ENCODE measurements around the gene CMSS1. TPM values are rescaled to one million over a fixed set of nuclear protein-coding genes. Genes with fewer than 3 reads are reported as not detected.

CMSS1 gene
- polyA plus RNA-seq, 1 donor from 2014 or later = 22.7 TPM

GRCh38 chr3:100106531-100107141 is 289.0 kb downstream of the CMSS1 start:
- H3K36me3 Mint-ChIP-seq = peaks cover 6% of the 10 kb centered on the region
- H3K4me3 Mint-ChIP-seq = no peak overlapping the region
- H3K9me3 Mint-ChIP-seq = no peaks in the 10 kb centered on the region
- peaks cover 22 to 36% (median 35%) of the 10 kb centered on the region in 3 donors for H3K4me1 Mint-ChIP-seq
- H3K27ac Mint-ChIP-seq = no peak overlapping the region
- no peaks in the 10 kb centered on the region for H3K27me3 Mint-ChIP-seq

DNA sequence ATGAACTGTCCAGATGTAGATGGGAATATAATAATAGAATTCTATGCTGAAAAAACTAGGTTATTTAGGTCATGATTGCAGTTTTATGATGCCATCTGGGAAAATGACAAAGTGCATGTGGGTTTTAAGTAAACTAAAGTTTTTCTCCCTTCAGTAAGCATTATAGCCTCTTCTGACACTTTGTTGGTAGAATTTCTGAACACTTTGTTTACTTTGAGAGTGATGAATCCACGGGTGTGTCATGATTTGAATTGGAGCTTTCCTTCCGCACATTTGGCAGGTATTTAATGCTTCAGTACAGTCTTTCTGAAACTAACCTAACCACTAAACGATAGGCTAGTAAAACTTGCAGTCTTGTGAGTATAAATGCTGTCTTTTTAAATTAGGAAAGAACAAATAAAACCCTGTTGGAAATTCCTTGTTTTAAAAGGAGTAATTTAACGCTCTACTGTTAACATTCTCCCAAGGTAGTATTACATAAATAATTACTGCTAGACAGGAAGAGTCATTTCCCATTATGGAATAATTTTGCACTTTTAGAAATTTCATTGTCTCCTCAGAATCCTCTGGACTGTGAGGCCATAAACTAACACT is 289.7 kb downstream of the CMSS1 start:
- Mint-ChIP-seq H3K27me3 (no peaks in the 10 kb centered on the region), H3K4me1 (peaks cover 22 to 36% (median 35%) of the 10 kb centered on the region in 3 donors), H3K4me3 (no peak overlapping the region), H3K9me3 (no peaks in the 10 kb centered on the region), H3K27ac (peak overlapping the region in 1 of 3 donors; percentile 24), H3K36me3 (peaks cover 6% of the 10 kb centered on the region)

- Mint-ChIP-seq H3K4me3 (no peak overlapping the region), H3K4me1 (peaks cover 21 to 27% (median 24%) of the 10 kb centered on the region in 3 donors), H3K9me3 (no peaks in the 10 kb centered on the region), H3K36me3 (peaks cover 10% of the 10 kb centered on the region), H3K27ac (no peak overlapping the region), H3K27me3 (no peaks in the 10 kb centered on the region)
These were observed 290.9 kb downstream of the CMSS1 start for GRCh38 chr3:100108464-100109079.

DNA sequence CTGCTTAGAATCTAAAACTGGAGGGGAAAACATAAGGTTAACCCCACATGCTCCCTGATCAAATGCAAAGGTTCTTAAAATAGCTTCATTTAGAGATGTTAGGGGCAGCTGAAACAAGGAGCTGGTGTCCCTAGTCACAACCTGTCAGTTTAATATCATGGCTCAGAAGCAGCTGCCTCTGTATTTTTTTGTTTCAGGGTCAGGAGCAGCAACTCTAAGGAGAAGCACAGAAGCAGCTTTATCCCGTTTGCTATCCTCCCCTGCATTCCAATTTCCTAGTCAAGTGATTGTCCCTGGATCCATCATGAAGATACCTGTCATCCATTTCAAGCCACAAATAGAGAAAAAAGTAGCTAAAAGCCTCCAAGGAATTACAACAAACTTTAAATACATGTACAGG is 292.5 kb downstream of the CMSS1 start:
- no peak overlapping the region for H3K27ac Mint-ChIP-seq
- H3K4me3 Mint-ChIP-seq = no peak overlapping the region
- H3K9me3 Mint-ChIP-seq = no peaks in the 10 kb centered on the region
- H3K27me3 Mint-ChIP-seq = no peaks in the 10 kb centered on the region
- peaks cover 8 to 11% (median 8%) of the 10 kb centered on the region in 3 donors for H3K4me1 Mint-ChIP-seq
- peaks cover 10% of the 10 kb centered on the region for H3K36me3 Mint-ChIP-seq

DNA sequence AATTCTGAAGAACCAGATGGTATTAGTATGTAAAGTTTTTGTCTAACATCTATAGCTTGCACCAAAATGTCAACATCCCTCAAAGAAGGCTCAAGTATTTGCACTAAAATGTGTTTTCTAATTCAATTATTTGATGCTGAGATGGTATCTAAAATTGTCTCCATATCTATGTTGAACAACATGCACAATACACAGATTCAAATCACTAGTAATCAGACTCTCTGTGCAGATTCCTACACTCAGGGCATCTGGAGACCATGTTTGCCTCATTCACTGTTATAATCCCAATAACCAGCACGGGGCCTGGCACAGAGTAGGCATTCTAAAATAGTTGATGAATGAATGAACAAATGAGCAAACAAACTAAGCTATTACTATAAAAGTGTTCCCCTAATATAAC is 294.1 kb downstream of the CMSS1 start:
- H3K4me1 Mint-ChIP-seq = peaks cover 0 to 2% (median 0%) of the 10 kb centered on the region in 3 donors
- no peak overlapping the region for H3K4me3 Mint-ChIP-seq
- H3K27ac Mint-ChIP-seq = no peak overlapping the region
- peaks cover 14% of the 10 kb centered on the region for H3K36me3 Mint-ChIP-seq
- no peaks in the 10 kb centered on the region for H3K9me3 Mint-ChIP-seq
- no peaks in the 10 kb centered on the region for H3K27me3 Mint-ChIP-seq

- Mint-ChIP-seq H3K4me1 (peaks cover 0 to 2% (median 0%) of the 10 kb centered on the region in 3 donors), H3K36me3 (peaks cover 12% of the 10 kb centered on the region), H3K27ac (no peak overlapping the region), H3K27me3 (no peaks in the 10 kb centered on the region), H3K4me3 (no peak overlapping the region), H3K9me3 (no peaks in the 10 kb centered on the region)
These were observed 296.2 kb downstream of the CMSS1 start for GRCh38 chr3:100113723-100114412.

- H3K27ac Mint-ChIP-seq = no peak within 1 kb of the TSS
- peaks cover 0 to 2% (median 0%) of the 10 kb centered on the region in 3 donors for H3K4me1 Mint-ChIP-seq
- no peaks in the 10 kb centered on the region for H3K27me3 Mint-ChIP-seq
- no peak within 1 kb of the TSS for H3K4me3 Mint-ChIP-seq
- H3K36me3 Mint-ChIP-seq = peaks cover 15% of the 10 kb centered on the region
- no peaks in the 10 kb centered on the region for H3K9me3 Mint-ChIP-seq
These were observed 296.9 kb downstream of the CMSS1 start, which contains the start of gene FILIP1L for GRCh38 chr3:100114413-100115030. Gene FILIP1L, minus strand, starts transcription at chr3:100114501.

GRCh38 chr3:100117093-100117492 is 299.4 kb downstream of the CMSS1 start:
- Mint-ChIP-seq H3K36me3 (peaks cover 12% of the 10 kb centered on the region), H3K9me3 (no peaks in the 10 kb centered on the region), H3K4me1 (no peaks in the 10 kb centered on the region), H3K4me3 (no peak overlapping the region), H3K27me3 (no peaks in the 10 kb centered on the region), H3K27ac (no peak overlapping the region)

GRCh38 chr3:100120012-100120411 is 302.4 kb downstream of the CMSS1 start:
- H3K27me3 Mint-ChIP-seq = no peaks in the 10 kb centered on the region
- H3K4me1 Mint-ChIP-seq = no peaks in the 10 kb centered on the region
- no peaks in the 10 kb centered on the region for H3K9me3 Mint-ChIP-seq
- H3K27ac Mint-ChIP-seq = no peak overlapping the region
- no peak overlapping the region for H3K4me3 Mint-ChIP-seq
- peaks cover 7% of the 10 kb centered on the region for H3K36me3 Mint-ChIP-seq

DNA sequence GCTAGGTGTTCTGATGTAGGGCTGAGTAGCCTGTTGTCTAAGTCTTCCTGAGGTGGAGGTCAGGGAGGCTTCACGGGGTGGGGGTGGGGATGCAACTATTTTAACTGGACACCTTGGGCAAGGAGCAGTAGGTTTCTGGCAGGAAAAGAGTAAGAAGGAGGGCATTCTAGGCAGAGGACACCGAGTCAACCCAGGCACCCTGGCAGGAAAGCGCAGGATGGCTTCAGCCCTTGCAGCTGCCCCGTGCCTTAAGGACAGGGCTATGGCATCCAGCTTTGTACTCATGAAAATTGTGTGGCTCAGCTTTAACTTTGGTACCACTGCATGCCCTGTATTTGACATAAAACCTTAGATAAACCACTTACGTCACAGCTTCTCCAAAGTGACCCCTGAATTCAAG is 303.0 kb downstream of the CMSS1 start:
- Mint-ChIP-seq H3K36me3 (peaks cover 7% of the 10 kb centered on the region), H3K4me3 (no peak overlapping the region), H3K27me3 (no peaks in the 10 kb centered on the region), H3K27ac (no peak overlapping the region), H3K4me1 (no peaks in the 10 kb centered on the region), H3K9me3 (no peaks in the 10 kb centered on the region)

DNA sequence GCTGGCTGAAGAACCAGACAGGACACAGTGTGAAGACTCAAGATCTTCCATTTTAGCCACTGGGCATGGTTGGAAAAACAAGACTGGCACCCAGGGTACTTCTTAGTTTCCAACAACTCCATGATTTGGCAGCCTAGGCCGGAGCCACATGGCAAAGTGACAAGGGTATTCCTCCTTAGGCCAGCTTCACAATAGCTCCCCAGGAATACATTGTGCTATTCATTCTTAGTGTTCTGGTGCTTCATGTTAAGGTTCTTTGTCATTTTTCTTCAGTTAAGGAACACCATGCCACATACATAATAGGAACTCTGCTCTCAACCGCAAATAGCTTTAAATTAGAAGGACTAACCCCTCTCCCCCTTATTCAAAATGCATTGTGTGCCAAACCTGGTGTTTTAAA is 304.7 kb downstream of the CMSS1 start:
- no peaks in the 10 kb centered on the region for H3K9me3 Mint-ChIP-seq
- H3K4me3 Mint-ChIP-seq = no peak overlapping the region
- H3K27me3 Mint-ChIP-seq = no peaks in the 10 kb centered on the region
- no peak overlapping the region for H3K27ac Mint-ChIP-seq
- H3K4me1 Mint-ChIP-seq = no peaks in the 10 kb centered on the region
- peaks cover 3% of the 10 kb centered on the region for H3K36me3 Mint-ChIP-seq

- Mint-ChIP-seq H3K4me1 (no peaks in the 10 kb centered on the region), H3K36me3 (peaks cover 3% of the 10 kb centered on the region), H3K4me3 (no peak overlapping the region), H3K27me3 (no peaks in the 10 kb centered on the region), H3K27ac (no peak overlapping the region), H3K9me3 (no peaks in the 10 kb centered on the region)
These were observed 305.4 kb downstream of the CMSS1 start for GRCh38 chr3:100123112-100123511.

DNA sequence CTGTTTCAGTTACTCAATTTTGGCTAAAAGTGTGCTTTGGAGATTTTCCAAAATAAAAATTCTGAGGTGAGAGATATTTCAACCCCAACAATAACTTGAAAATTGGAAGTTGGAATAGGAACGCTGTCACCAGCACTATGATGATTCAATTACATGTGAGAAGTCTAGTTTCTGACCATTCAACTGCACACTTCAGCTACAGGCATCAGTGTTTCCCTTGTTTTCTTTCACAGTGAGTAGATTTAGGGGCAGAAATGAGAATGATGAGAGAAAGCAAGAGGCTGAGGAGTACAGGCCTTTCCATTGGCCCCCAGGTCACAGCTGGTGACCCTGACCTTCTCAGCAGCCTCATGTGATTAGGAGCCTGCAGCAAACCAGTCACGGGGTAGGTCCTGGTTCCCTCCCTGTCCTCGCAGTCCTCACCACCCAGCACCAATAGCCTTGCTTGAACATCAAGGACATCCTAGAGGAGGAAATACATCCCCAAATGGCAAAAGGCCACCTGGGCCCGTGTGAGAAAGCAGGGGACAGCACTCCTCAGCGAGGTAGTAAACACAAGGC is 306.6 kb downstream of the CMSS1 start:
- Mint-ChIP-seq H3K9me3 (no peaks in the 10 kb centered on the region), H3K27me3 (no peaks in the 10 kb centered on the region), H3K36me3 (peaks cover 2% of the 10 kb centered on the region), H3K4me3 (no peak overlapping the region), H3K27ac (no peak overlapping the region), H3K4me1 (no peaks in the 10 kb centered on the region)

DNA sequence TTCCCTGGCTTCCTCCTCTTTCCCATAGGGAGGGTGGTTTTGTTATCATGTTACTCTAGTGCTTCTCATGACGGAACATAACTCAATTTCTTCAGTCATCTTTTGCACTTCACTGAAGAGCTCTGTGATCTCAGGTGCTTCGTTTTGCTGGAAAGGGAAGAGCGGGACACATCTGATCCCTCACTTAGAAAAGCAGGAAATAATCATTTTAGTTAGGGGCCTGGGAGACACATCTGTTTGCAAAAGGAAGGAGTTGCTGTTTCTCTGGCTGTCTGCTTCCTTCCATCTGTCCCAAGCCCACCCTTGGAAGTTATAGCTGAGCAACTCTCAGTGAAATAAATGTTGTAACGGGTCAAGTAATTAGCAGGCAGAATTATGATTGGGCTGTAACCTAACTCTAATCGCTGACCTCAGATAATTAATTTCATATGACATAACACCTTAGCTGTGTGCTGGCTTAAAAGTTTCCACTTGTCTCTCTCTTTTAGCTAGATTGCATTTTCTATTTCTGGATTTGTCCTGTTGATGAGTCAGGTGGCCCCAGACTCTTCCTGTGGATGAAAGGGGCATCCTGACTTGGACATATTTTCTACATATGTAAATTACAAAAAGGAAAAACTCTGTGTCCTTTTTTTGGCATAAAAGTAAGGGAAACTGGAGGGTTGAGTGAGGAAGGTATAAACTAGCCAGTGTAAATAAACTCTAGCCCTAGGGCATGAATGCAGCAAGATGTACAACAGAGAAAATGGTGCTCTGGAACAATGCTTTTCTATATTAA is 307.7 kb downstream of the CMSS1 start:
- no peaks in the 10 kb centered on the region for H3K27me3 Mint-ChIP-seq
- H3K36me3 Mint-ChIP-seq = peaks cover 1% of the 10 kb centered on the region
- H3K4me1 Mint-ChIP-seq = no peaks in the 10 kb centered on the region
- H3K9me3 Mint-ChIP-seq = no peaks in the 10 kb centered on the region
- H3K27ac Mint-ChIP-seq = no peak overlapping the region
- H3K4me3 Mint-ChIP-seq = no peak overlapping the region

Data from IgD-negative memory B cell (primary cell).